Stimulated activated CD4-positive, alpha-beta T cell treated with anti-CD3 and anti-CD28 coated beads, Interleukin-12 subunit alpha, Interleukin-12 subunit beta, amount 100 ng/mL, for 24 hours (primary cell): ENCODE data around the gene LILRA5.
"Not testable (repeated sequence)": the region's sequence is repeated elsewhere in the genome, so short reads cannot be mapped to it uniquely, and the experiment has no call there.

Experiments used
- DNase-seq, 2 experiments: peaks; one replicate each; pipeline ENCODE4 v3.0.0-alpha.2; 2020; ENCODE audit warnings: low read depth in 2 of 2

Gene LILRA5

GRCh38 chr19:54273821-54274220, 39.1 kb downstream of the LILRA5 start:
- DNase-seq: no peak

- DNase-seq: not testable (repeated sequence)
Observed at GRCh38 chr19:54272181-54272580, 40.8 kb downstream of the LILRA5 start.

DNA sequence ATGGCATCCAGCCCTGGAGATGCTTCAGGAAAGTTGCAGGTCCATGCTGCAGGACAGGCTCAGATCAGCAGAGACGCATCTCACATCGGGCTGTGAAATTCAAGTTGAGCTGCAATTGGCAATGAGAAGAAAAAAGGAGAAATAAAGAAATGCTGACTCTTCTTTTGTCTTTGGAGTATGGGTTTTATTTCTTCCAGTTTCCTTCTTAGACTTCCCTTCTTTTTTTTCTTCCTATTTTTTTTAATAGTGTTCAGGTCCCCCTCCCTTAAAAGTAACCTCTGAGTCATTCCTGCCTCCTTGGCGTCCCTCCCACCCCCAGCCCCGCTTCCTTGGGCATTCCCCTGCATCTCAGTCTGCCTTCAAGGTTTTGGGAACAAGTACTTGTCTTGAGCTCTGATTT, 41.4 kb downstream of the LILRA5 start:
- DNase-seq: not testable (repeated sequence)

- no peak for DNase-seq
Observed at GRCh38 chr19:54271106-54271505, 41.9 kb downstream of the LILRA5 start.

- DNase-seq: no peak
Observed at GRCh38 chr19:54268936-54269335, 44.0 kb downstream of the LILRA5 start.

DNA sequence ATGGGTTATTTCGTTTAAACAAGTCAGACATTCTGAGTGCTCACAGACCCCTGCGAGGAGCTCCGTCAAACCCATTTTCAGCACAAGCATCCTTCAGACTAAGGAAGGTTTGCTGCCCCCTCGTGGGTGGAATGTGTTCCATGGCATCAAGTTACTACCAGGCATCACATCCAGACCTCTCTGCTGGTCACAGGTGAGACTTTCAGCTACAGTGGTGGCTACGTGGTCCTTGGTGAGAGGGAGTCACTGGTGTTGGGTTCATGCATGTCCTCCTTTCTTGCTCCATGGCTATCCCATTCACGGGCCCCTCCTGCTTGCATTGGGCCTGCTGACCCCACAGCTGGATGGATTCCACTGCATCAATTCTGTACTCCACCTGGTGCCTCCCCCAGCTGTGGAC, 46.8 kb downstream of the LILRA5 start:
- peak; percentile 35 to 76 for DNase-seq

DNA sequence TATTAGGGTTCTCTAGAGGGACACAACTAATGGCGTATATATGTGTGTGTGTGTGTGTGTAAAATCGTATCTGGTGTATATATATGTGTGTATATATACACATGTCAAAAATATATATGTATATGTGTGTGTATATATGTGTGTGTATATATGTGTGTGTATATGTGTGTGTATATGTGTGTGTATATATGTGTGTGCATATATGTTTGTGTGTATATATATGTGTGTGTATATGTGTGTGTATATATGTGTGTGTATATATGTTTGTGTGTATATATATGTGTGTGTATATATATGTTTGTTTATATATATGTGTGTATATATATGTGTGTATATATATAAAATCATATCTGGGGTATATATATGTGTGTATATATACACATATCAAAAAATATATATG, 50.5 kb downstream of the LILRA5 start:
- DNase-seq: no peak

- no peak for DNase-seq
Observed at GRCh38 chr19:54262066-54262465, 50.9 kb downstream of the LILRA5 start.

DNA sequence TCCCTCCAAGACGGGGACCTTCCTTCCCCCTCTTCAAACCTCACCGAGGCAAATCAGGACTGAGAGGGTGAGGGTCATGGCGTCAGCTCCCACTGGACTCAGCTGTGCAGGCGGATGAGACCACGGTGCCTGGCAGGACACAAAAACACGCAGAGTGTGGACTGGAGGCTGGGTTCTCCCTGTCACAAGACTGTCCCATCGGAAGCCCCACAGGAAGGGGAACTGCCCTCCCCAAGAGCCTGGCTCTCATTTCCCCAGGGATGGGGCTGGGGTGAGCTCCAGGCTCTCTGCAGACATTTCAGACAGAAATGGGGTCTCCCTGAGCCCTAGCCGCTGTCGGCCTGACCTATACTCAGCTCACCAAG, 55.9 kb downstream of the LILRA5 start, which contains the start of gene LILRB5:
Gene LILRB5, minus strand, starts transcription at position 158 of the 365 bp plus-strand sequence. Its CDS starts 80 bp downstream, at position 78.
- no peak for DNase-seq
